Esophagus (tissue), 2 donors: Measurements from ENCODE around the gene IRF7. TPM values are rescaled to one million over a fixed set of nuclear protein-coding genes. Genes with fewer than 3 reads are reported as not detected.
"Not testable (repeated sequence)": the region's sequence is repeated elsewhere in the genome, so short reads cannot be mapped to it uniquely, and the experiment has no call there.

Source experiments
- H3K27ac ChIP-seq, 2 donors: one replicate each; pipeline ENCODE4 v1.5.1; 2013; ENCODE audit warnings: low read depth in 2 of 2, mild to moderate bottlenecking in 2 of 2, inconsistent platforms in 1 of 2, low read length in 1 of 2, moderate library complexity in 1 of 2
- H3K27me3 ChIP-seq, 2 donors: one replicate each; pipeline ENCODE4 v1.6.1; 2013; ENCODE audit warnings: low read length in 2 of 2, control low read depth in 1 of 2, mild to moderate bottlenecking in 1 of 2; ENCODE audit not compliant: insufficient read depth in 2 of 2, control insufficient read depth in 1 of 2
- H3K36me3 ChIP-seq, 2 donors: one replicate each; pipeline ENCODE4 v1.6.1; 2013; ENCODE audit warnings: low read length in 1 of 2; ENCODE audit not compliant: control insufficient read depth in 2 of 2, insufficient read depth in 2 of 2
- H3K4me1 ChIP-seq, 2 donors: one replicate each; pipeline ENCODE4 v1.6.1; 2013; ENCODE audit warnings: low read length in 1 of 2; ENCODE audit not compliant: control insufficient read depth in 2 of 2, insufficient read depth in 2 of 2
- H3K4me3 ChIP-seq, 2 donors: one replicate each; pipeline ENCODE4 v1.5.1; 2013; ENCODE audit warnings: low read length in 2 of 2, mild to moderate bottlenecking in 2 of 2, low read depth in 1 of 2, moderate library complexity in 1 of 2
- H3K9me3 ChIP-seq, 2 donors: one replicate each; pipeline ENCODE4 v1.6.1; 2013; ENCODE audit warnings: mild to moderate bottlenecking in 2 of 2, low read depth in 1 of 2, low read length in 1 of 2, moderate library complexity in 1 of 2; ENCODE audit not compliant: control insufficient read depth in 2 of 2, insufficient read depth in 1 of 2
- WGBS, 2 donors: extraction: QIAGEN DNeasy Blood & Tissue Kit; methylation state at CpG; one replicate each; pipeline ENCODE4 v1.1.7; 2013; 5-methylcytosine and 5-hydroxymethylcytosine counted together
- polyA plus RNA-seq, 2 donors: library from polyadenylated mRNA; stranded (reverse); fragments of 200-250 nt; gene quantifications; one replicate each; pipeline ENCODE4 v1.2.3, GENCODE V29; 2013
- donor health status: healthy with polysubstance abuse.
- donor health status: Bipolar disorder and iron deficiency.

Gene IRF7
- polyA plus RNA-seq, 2 donors: 17.0 to 30.1 TPM

DNA sequence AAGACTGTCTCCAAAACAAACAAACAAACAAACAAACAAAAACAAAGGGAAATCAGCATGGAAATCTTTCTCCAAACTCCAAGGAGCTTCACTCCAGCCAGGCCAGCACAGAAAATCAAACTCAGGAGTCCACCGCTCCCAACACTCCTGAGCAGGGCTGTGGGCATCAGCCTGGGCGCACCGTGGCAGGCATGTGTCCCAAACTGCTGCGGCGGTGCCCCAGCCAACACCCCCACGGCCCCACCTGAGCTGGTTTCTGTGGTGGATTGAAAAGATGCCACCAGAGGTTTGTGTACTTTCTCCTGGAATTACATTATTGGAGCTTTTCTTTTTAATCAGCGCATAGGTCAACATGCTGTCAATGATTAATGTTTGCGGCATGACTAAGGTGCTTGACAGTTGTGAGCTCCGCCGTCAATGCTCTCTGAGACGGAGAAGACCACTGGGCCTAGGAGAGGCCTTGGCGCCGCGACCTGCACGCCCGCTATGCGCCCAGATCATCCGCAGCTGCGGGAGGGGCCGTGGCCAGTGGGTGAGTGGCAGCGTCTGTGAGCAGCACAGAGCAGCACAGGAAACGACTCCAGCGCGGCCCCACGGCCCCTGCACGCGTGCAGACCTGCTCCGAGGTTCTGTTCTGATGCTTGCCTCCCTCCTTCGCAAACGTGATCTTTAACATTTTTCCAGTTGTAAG, 39.4 kb upstream of the IRF7 start:
- peaks cover 0 to 26% of the 10 kb centered on the region in 2 donors for H3K36me3 ChIP-seq
- WGBS, 2 donors: 80 to 92% methylated on average over 30 of the region's 30 CpGs
- H3K4me1 ChIP-seq: no peaks in the 10 kb centered on the region
- H3K27me3 ChIP-seq: no peaks in the 10 kb centered on the region
- H3K9me3 ChIP-seq: no peaks in the 10 kb centered on the region
- no peak overlapping the region for H3K27ac ChIP-seq
- H3K4me3 ChIP-seq: no peak overlapping the region

DNA sequence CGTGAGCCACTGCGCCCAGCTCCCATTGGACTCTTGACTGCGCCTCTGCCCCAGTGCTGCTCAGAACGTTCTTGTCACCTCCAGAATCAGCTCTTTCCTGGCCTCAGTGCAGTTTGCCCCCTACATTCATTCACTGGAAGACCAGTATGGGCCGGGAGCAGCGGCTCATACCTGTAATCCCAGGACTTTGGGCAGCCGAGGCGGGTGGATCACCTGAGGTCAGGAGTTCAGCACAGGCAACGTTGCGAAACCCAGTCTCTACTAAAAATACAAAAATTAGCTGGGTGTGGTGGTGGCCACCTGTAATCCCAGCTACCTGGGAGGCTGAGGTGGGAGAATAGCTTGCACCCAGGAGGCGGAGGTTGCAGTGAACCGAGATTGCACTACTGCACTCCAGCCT, 38.7 kb upstream of the IRF7 start:
- WGBS, 2 donors: 84 to 90% methylated on average over 12 of the region's 12 CpGs
- peaks cover 0 to 23% of the 10 kb centered on the region in 2 donors for H3K36me3 ChIP-seq
- not testable (repeated sequence) for H3K27me3 ChIP-seq, H3K9me3 ChIP-seq, H3K4me3 ChIP-seq, H3K27ac ChIP-seq, H3K4me1 ChIP-seq

DNA sequence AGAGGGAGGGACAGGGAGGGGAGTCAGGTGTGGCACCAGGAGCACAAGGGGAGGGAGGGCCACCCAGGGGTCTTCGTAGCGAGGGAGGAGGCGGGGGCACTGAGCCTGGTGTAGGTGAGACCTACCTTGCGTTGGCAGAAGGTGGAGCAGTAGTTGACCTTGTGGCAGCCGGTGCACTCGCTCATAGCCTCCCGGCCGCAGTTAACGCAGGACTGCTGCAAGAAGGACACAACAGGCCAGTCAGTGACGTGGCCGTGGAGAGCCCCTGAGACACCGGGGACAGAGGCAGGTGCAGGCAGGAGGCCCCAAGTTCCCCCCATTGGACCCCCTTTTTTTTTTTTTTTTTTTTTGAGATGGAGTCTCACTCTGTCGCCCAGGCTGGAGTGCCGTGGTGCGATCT, 38.1 kb upstream of the IRF7 start:
- H3K27me3 ChIP-seq: no peaks in the 10 kb centered on the region
- 86 to 91% methylated on average over 15 of the region's 15 CpGs for WGBS, 2 donors
- no peaks in the 10 kb centered on the region for H3K9me3 ChIP-seq
- H3K4me3 ChIP-seq: no peak overlapping the region
- H3K36me3 ChIP-seq: peaks cover 0 to 21% of the 10 kb centered on the region in 2 donors
- H3K27ac ChIP-seq: no peak overlapping the region
- H3K4me1 ChIP-seq: no peaks in the 10 kb centered on the region

DNA sequence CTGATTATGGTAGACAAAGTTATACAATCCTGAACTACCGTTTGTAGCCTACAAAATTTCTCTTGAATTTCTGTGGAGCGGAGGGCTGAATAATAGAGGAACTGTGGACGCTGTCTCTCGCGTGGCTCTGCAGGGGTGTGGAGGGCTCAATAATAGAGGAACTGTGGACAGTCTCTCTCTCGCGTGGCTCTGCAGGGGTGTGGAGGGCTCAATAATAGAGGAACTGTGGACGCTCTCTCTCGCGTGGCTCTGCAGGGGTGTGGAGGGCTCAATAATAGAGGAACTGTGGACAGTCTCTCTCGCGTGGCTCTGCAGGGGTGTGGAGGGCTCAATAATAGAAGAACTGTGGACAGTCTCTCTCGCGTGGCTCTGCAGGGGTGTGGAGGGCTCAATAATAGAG, 37.4 kb upstream of the IRF7 start:
- H3K27ac ChIP-seq, H3K4me1 ChIP-seq, H3K27me3 ChIP-seq, H3K4me3 ChIP-seq, H3K9me3 ChIP-seq: not testable (repeated sequence)
- WGBS, 2 donors: 91 to 93% methylated on average over 14 of the region's 14 CpGs
- H3K36me3 ChIP-seq: peaks cover 0 to 18% of the 10 kb centered on the region in 2 donors

DNA sequence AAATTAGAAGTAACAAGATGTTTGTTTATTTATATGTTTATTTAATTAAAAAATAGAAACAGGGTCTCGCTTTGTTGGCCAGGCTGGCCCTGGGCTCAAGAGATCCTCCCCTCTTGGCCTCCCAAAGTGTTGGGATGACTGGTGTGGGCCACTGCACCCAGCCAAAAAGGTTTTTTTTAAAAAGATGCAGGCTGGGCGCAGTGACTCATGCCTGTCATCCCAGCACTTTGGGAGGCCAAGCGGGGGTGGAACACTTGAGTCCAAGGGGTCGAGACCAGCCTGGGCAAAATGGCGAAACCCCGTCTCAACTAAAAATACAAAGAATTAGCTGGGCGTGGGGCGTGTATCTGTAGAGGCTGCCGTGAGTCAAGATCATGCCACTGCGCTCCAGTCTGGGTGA, 34.7 kb upstream of the IRF7 start:
- H3K4me1 ChIP-seq: no peaks in the 10 kb centered on the region
- H3K4me3 ChIP-seq: no peak overlapping the region
- 90 to 94% methylated on average over 10 of the region's 10 CpGs for WGBS, 2 donors
- H3K27ac ChIP-seq: no peak overlapping the region
- no peaks in the 10 kb centered on the region for H3K27me3 ChIP-seq
- H3K9me3 ChIP-seq: no peaks in the 10 kb centered on the region
- peaks cover 0 to 15% of the 10 kb centered on the region in 2 donors for H3K36me3 ChIP-seq

DNA sequence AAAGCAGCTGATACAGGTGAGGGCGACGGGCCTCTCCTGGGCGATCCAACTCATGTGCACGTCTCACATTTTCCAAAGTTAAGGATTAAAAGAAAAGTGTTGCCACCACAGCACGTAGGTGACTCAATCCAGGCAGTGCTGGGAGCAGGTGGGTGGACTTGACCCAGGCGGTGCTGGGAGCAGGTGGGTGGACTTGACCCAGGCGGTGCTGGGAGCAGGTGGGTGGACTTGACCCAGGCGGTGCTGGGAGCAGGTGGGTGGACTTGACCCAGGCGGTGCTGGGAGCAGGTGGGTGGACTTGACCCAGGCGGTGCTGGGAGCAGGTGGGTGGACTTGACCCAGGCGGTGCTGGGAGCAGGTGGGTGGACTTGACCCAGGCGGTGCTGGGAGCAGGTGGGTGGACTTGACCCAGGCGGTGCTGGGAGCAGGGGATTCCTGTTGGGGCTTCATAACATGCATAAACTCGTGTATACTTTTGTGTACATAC, 32.0 kb upstream of the IRF7 start:
- H3K9me3 ChIP-seq, H3K27ac ChIP-seq: not testable (repeated sequence)
- 82 to 84% methylated on average over 9 to 10 of the region's 14 CpGs for WGBS, 2 donors

DNA sequence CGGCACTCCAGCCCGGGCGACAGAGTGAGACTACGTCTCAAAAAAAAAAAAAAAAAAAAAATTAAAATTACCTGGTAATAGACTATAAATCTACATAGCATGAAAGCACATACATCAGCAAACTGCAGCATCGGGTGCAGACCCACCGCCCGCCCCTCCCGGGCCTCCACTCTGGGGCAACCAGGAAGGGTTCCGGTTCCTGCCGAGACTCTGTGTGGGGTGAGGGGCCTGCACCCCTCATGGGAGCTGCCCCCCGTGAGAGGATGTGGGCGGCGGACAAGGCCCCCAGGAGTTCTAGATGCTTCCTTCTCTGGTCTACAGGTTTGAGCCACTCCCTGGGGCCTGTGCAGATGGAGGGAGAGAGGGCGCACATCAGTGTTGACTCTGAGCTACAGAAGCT, 30.5 kb upstream of the IRF7 start:
- no peaks in the 10 kb centered on the region for H3K9me3 ChIP-seq
- WGBS, 2 donors: 85 to 94% methylated on average over 14 of the region's 14 CpGs
- H3K4me1 ChIP-seq: peaks cover 0 to 4% of the 10 kb centered on the region in 2 donors
- H3K4me3 ChIP-seq: no peak overlapping the region
- H3K27ac ChIP-seq: no peak overlapping the region
- H3K27me3 ChIP-seq: no peaks in the 10 kb centered on the region
- H3K36me3 ChIP-seq: peaks cover 3 to 26% of the 10 kb centered on the region in 2 donors

More for the DNA sequence above, 32.0 kb upstream of the IRF7 start:
- peaks cover 3 to 14% of the 10 kb centered on the region in 2 donors for H3K36me3 ChIP-seq
- H3K4me1 ChIP-seq, H3K27me3 ChIP-seq, H3K4me3 ChIP-seq: not testable (repeated sequence)

DNA sequence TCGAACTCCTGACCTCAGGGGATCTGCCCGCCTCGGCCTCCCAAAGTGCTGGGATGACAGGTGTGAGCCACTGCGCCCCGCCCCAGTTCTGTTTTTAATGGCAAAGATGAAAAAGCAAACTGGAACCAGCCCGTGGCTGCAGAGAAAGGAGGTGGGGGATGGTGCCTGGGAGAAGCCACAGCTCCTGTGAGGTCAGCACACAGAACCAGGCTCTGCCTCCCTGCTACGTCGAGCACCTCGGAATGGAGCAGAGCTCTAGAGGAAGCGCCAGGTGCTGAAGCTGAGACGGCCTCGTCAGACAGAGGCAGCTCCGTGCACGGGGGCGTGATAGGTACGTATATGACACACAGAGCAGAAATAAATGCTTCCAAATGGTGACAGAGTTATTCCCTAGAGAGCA, 29.8 kb upstream of the IRF7 start:
- Histone ChIP-seq H3K4me1 (peaks cover 0 to 4% of the 10 kb centered on the region in 2 donors), H3K36me3 (peaks cover 3 to 24% of the 10 kb centered on the region in 2 donors), H3K27ac (no peak overlapping the region), H3K27me3 (no peaks in the 10 kb centered on the region), H3K9me3 (no peaks in the 10 kb centered on the region), H3K4me3 (no peak overlapping the region)
- 83 to 87% methylated on average over 16 of the region's 16 CpGs for WGBS, 2 donors

DNA sequence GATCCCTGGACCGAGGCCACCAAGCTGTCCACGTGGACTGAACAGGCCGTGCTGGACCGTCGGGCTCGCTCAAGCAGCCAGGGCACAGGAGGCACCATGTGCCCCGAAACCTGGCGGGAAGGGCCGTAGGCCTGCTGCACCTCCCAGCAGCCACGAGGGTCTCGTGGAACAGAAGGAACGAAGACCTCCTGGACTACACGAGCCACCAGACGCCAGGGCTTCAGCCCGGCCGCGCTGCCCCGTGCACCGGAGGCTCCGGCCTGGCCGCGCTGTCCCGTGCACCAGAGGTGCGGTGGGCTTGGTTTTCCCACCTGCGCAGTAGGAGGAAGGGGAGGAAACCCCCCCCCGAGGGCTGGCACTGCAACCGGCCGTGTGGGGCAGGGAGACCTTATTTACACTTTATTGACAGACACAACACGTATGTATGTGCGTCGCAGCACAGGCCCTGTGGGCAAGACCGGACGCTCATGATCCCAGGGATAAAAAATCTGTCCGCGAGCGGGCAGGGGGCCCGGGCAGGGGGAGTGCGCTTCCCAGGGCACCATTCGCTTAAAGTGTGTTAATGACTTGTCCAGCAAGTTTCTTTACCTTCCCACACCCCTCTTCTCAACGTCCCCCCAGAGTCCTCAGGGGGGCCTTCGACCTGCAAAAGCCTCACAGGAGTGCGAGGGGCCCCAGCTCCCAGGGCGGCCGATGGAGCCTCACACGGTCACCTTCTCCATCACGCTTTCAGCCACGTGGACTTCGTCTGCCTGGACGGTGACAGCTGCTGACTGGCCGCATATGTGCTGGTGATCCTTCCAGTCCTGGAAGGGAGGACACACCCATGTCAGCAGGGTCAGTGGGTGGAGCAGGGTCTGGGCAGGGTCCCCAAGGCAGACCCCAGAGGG, 28.3 kb upstream of the IRF7 start:
- no peak overlapping the region for H3K4me3 ChIP-seq
- peaks cover 5 to 12% of the 10 kb centered on the region in 2 donors for H3K4me1 ChIP-seq
- WGBS, 2 donors: 89 to 90% methylated on average over 49 to 50 of the region's 50 CpGs
- no peak overlapping the region for H3K27ac ChIP-seq
- H3K27me3 ChIP-seq: peaks cover 0 to 5% of the 10 kb centered on the region in 2 donors
- H3K36me3 ChIP-seq: peaks cover 3 to 24% of the 10 kb centered on the region in 2 donors
- H3K9me3 ChIP-seq: no peaks in the 10 kb centered on the region
